ENCODE data around the gene HOXC4.

GRCh38 chr12:54027442-54027786, 26.2 kb upstream of the HOXC4 start:
- no peak for TF ChIP-seq POLR2AphosphoS5 (IDR thresholded peaks at IDR 0.05)
- TF ChIP-seq POLR2A (IDR thresholded peaks at IDR 0.05): no peak
- TF ChIP-seq CTCF (IDR thresholded peaks at IDR 0.05): no peak
- no peak for TF ChIP-seq EP300 (IDR thresholded peaks at IDR 0.05)
